Stimulated activated CD4-positive, alpha-beta T cell treated with anti-CD3 and anti-CD28 coated beads, TNF-alpha, amount 100 ng/mL, for 24 hours (primary cell): ENCODE results near the gene CNGB1.
"Not testable (repeated sequence)": the region's sequence is repeated elsewhere in the genome, so short reads cannot be mapped to it uniquely, and the experiment has no call there.

Experiments
- DNase-seq, 3 experiments: peaks; one replicate each; pipeline ENCODE4 v3.0.0-alpha.2; 2020; ENCODE audit warnings: low read depth in 3 of 3

CNGB1 gene

GRCh38 chr16:57862698-57863433 is 108.1 kb downstream of the CNGB1 start:
- no peak for DNase-seq

GRCh38 chr16:57859331-57859730 is 111.6 kb downstream of the CNGB1 start:
- DNase-seq: no peak

DNA sequence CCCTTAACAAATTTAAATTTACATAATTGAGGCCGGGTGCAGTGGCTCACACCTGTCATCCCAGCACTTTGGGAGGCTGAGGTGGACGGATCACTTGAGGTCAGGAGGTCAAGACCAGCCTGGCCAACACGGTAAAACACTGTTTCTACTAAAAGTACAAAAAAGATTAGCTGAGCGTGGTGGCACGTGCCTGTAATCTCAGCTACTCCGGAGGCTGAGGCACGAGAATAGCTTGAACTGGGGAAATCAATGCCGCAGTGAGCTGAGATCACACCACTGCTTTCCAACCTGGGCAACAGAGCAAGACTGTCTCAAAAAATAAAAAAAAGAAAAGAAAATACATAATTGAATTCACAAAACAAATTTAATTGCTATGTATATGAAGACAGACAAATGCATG is 112.3 kb downstream of the CNGB1 start:
- no peak for DNase-seq

DNA sequence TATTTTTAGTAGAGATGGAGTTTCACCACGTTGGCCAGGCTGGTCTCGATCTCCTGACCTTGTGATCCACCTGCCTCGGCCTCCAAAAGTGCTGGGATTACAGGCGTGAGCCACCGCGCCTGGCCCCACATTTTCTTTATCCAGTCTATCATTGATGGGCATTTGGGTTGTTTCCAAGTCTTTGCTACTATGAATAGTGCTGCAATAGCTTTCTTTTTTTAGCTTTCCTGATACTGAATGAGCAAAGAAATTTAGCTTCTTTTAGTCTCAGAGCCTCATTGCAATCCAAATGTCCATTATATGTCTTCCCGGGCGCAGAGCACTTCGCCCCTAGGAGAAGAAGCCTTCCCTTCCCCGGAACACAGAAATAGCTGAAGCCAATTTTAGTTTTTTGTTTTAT is 112.9 kb downstream of the CNGB1 start:
- not testable (repeated sequence) for DNase-seq

DNA sequence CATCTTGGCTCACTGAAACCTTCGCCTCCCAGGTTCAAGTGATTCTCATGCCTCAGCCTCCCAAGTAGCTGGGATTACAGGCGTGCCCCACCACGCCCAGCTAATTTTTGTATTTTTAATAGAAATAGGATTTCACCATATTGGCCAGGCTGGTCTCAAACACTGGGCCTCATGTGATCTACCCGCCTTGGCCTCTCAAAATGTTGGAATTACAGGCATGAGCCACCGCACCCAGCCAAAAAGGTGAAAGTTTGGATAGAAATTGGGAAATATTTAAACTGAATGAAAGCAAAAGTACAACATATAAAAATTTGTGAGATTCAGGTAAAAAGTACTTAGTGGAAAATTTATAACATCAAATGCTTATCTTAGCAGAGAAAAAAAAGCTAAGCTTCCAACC is 115.7 kb downstream of the CNGB1 start:
- no peak for DNase-seq

- no peak for DNase-seq
Measured at GRCh38 chr16:57852189-57852588, 118.7 kb downstream of the CNGB1 start.

DNA sequence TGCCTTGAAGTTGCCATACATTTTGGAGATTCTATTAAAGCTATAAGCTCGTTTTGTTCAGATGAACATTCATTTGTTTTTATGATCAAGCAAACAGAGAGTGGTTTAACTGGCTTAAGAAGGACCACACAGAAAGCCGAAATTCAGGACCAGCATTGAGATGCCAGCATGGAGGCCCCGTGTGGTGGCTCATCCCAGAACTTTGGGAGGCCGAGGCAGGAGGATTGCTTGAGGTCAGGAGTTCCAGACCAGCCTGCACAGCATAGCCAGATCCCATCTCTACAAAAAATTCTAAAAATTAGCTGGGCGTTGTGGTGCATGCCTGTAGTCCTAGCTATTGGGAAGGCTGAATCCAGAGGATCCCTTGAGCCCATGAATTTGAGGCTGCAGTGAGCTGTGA is 122.7 kb downstream of the CNGB1 start:
- DNase-seq: no peak

GRCh38 chr16:57846931-57847330 is 124.0 kb downstream of the CNGB1 start:
- not testable (repeated sequence) for DNase-seq

DNA sequence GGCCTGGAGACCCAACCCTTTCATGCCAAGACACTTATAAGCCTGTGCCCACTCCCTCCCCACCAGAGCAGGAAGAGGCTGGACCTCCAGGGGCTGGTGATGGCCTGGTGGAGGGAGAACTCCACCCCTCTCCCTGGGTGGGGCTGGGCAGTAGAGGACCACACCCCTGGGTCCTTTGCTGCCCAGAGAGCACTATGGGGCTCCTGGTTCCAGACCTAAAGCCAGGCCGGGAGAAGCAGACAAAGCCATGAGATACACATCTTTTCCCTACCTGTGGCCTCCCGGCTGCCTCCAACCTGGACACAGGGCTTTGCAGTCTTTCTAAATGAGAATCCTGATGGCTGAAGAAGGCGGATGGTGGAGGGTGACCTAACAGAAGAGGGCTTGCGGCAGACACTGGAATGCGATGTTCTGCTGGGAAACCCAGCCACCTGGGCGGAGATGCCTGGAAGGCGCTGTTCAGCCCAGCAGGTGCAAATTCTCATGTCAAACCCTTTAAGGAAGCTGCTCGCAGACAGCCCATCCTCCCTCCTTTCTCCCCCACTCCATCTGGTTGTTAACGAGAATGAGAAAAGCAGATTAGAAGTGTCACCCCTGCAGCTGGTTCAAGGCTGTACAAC is 124.7 kb downstream of the CNGB1 start:
- DNase-seq: no peak

GRCh38 chr16:57845115-57845514 is 125.8 kb downstream of the CNGB1 start:
- DNase-seq: no peak

- DNase-seq: no peak
Measured at GRCh38 chr16:57844416-57845030, 126.4 kb downstream of the CNGB1 start.

- no peak for DNase-seq
Measured at GRCh38 chr16:57843400-57843799, 127.5 kb downstream of the CNGB1 start.

DNA sequence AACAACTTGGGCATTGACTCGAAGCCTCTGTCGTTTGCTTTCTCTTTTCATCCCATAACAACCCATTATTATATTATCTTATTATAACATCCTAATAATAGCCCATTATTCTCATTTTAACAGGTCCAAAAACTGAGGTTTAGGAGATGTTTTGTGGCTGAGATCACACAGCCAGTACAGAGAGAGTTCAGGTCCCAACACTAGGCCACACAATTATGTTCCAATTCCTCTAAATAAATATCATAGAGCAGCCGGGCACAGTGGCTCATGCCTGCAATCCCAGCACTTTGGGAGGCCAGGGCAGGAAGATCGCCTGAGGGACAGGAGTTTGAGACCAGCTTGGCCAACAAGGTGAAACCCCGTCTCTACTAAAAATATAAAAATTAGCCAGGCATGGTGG is 128.3 kb downstream of the CNGB1 start:
- no peak for DNase-seq

GRCh38 chr16:57840833-57841232 is 130.1 kb downstream of the CNGB1 start:
- no peak for DNase-seq

GRCh38 chr16:57838161-57838560 is 132.8 kb downstream of the CNGB1 start:
- DNase-seq: no peak

DNA sequence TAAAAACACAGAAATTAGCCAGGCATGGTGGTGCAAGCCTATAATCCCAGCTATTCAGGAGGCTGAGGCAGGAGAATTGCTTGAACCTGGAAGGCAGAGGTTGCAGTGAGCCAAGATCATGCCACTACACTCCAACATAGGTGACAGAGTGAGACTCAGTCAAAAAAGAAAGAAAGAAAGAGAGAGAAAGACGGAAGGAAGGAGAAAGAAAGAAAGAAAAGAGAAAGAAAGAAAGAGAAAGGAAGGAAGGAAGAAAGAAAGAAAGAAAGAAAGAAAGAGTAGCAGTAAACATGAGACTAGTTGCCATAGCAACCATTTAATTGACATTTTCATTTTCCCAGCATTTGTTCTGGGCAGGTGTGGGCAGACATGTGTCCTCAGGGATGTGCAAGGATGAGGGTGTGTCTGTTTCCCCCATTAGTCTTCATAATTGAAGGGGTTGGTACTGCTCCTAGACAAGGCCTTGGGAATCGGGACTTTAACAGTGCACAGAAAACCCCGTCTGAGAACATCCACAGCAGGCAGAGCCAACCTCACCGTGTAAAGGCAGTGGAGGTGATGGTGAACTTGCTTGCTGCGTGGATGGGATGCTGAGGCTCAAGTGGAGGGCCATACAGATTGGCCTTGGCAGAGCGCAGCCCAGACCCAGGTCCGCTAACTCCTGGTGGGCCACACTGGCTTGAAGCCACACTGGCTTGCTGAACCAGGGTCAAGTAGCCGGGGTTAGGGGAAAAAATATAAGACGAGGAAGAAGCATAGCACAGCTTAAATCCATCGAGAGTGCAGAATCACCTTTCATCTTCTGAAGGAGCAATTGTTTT is 133.4 kb downstream of the CNGB1 start:
- DNase-seq: no peak

DNA sequence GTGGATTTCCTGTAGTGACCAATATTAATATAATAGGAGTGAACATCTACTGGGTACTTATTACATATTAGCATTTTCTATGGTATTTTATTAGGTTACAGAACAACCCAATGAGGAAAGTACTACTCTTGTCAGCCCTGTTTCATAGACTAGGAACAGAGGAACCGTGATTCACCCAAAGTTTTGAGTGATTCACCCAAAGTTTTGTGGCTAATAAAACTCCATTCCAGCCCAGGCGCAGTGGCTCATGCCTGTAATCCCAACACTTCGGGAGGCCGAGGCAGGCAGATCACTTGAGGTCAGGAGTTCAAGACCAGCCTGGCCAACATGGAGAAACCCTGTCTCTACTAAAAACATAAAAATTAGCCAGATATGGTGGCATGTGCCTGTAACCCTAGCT is 135.5 kb downstream of the CNGB1 start:
- DNase-seq: not testable (repeated sequence)

GRCh38 chr16:57834936-57835335 is 136.0 kb downstream of the CNGB1 start:
- no peak for DNase-seq
